Activated CD8-positive, alpha-beta memory T cell treated with anti-CD3 and anti-CD28 coated beads for 36 hours (primary cell): Measurements from ENCODE around the gene ZNF541. TPM values are rescaled to one million over a fixed set of nuclear protein-coding genes. Genes with fewer than 3 reads are reported as not detected.

Experiments
- total RNA-seq, 2 experiments: library from RNA; stranded (reverse); gene quantifications; one replicate each; pipeline ENCODE4 v1.2.3, GENCODE V29; 2021

ZNF541 gene
- total RNA-seq, 2 experiments from 2014 or later = not detected

Other genes with a start within 250 kb of the ZNF541 start
- not detected for gene C5AR2, start 241.0 kb downstream of the ZNF541 start, total RNA-seq
- gene DHX34, start 223.8 kb downstream of the ZNF541 start, total RNA-seq = 10 to 100 TPM; 22.3 to 23.3 TPM
- gene MEIS3, start 153.6 kb downstream of the ZNF541 start, total RNA-seq = not detected
- gene SLC8A2, start 101.3 kb downstream of the ZNF541 start, total RNA-seq = not detected
- gene KPTN, start 88.9 kb downstream of the ZNF541 start, total RNA-seq = 10 to 100 TPM in 1 of 2 experiments, 1 to 10 TPM in 1; 9.5 to 10.4 TPM
- gene NAPA, start 58.1 kb downstream of the ZNF541 start, total RNA-seq = 10 to 100 TPM; 59.0 to 68.5 TPM
- 10 to 100 TPM in 1 of 2 experiments, 1 to 10 TPM in 1; 9.3 to 10.9 TPM for gene BICRA, start 36.0 kb upstream of the ZNF541 start, total RNA-seq
- gene EHD2, start 140.3 kb upstream of the ZNF541 start, total RNA-seq = under 1 TPM; 0.10 to 0.17 TPM
- 100 to 1,000 TPM; 201 to 204 TPM for gene NOP53, start 172.4 kb upstream of the ZNF541 start, total RNA-seq
- gene SELENOW, start 205.6 kb upstream of the ZNF541 start, total RNA-seq = 100 to 1,000 TPM in 1 of 2 experiments, 10 to 100 TPM in 1; 98.8 to 101 TPM
- not detected for gene TPRX1, start 231.4 kb upstream of the ZNF541 start, total RNA-seq
- gene CRX, start 248.8 kb upstream of the ZNF541 start, total RNA-seq = not detected